GM19238 (cell line): ENCODE data around the gene MGMT.

ENCODE experiments used
- DNase-seq: peaks from one replicate; pipeline ENCODE4 v3.0.0; 2011; ENCODE audit warnings: low spot score; ENCODE audit not compliant: insufficient read length

The MGMT gene

DNA sequence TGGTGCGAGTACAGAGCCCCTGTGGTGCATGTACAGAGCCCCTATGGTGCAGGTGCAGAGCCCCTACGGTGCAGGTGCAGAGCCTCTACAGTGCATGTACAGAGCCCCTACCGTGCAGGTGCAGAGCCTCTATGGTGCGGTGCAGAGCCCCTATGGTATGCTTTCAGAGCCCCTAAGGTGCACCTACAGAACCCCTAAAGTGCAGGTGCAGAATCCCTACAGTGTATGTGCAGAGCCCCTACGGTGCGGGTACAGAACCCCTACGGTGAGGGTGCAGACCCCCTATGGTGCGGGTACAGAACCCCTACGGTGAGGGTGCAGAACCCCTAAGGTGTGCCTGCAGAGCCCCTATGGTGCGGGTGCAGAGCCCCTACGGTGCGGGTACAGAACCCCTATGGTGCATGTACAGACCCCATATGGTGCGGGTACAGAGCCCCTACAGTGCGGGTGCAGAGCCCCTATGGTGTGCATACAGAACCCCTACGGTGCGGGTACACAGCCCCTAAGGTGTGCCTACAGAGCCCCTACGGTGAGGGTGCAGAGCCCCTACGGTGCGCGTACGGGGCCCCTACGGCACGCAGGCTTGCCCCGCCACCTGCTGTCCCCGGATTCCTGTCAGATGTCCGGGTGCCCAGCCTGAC is 53.5 kb downstream of the MGMT start:
- no peak for DNase-seq

DNA sequence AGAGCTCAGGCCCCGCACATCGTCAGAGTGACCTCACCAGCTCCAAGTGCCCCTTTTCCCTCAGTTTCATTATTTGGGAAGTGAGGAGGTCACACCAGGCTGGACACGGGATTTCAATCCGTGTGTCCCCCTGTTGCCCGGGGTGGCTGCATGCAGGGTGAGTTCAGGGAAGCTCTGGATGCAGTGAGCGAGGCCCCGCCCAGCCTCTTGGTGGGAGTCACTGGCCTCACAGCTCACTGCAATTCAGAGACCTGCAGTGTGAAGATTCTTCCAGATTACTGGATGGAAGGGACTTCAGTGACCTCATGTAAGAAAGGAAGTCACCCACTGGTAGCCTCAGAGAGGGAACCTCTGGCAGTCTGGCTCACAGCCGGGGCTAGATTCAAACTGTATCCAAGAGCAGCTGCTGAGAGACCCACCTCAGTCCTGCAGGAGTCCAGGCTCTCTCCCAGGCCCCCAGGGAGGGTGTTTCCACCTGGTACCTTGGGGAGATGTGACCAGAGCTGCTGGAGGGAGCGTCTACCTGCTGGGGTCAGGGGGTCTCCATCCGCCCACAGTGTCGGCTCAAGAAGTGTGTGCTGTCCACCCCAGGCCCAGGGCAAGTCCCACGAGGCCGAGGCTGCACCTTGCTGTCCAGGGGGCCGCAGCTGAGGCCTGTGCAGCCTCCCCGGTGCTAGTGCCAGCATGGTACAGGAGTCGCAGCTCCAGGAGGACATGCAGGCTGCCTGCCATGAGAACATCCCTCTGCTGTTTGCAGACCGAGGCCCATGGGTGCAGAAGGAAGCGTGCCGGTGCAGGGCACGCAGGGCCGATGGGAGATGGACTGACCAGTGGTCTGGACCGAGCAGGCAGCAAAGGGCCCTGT is 54.4 kb downstream of the MGMT start:
- DNase-seq, result no peak

DNA sequence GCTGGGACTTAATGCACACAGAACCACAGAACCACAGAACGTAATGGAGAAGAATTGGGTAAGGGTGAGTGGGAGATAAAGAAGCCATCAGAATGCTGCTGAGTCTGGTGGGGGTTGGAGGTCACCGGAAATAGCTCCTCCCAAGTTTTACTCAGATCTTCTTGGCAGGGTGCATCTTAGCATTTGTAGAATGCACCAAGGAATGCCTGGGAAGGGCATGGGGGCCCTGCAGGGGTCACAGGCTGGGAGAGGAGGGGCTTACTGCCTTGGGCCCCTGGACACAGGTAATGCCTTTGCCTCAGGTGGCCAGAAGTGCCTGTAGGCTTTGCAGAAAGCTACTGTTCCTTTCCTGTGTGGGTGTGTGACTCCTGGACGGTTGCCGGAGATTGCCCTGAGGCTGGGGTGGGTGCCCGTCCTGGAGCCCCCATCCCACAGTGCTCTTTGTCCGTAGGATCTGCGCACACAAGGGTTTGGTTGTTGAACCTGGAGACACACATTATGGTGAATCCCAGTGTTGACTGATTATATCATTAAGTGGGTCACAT is 55.1 kb downstream of the MGMT start:
- no peak for DNase-seq

DNA sequence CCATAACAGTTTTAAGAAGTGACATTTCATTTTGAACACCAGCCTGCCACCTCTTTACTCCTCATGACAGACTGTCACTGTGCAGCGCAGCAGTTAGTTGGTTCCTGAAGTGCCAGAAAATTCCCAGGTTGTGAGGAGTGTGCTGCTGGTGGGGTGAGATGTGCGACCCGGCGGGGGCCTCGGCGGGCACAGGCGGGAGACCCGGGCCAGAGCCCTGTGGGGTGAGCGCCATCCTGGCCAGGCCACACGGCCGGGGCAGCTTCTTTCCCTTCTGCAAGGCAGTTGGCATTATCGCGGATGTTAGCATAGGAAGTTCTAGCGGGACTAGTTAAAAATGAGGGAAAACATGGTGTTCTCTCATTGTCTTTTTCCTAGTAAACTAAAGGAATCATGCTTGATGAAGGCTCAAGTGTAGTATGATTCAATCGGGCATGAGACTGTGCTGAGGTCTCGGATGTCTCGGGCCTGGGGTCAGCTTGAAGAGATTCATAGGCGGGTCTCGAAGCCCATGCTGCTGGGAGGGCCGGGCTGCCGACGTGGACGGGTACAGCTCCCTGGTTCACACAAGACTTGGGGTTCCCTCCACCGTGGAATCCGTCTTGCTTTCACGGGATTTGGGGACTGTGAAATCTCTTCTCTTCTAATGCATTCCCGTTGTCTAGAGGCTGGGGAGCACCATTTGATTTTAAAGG is 56.1 kb downstream of the MGMT start:
- DNase-seq, result no peak

GRCh38 chr10:129523723-129524316 is 56.8 kb downstream of the MGMT start:
- DNase-seq, result no peak

DNA sequence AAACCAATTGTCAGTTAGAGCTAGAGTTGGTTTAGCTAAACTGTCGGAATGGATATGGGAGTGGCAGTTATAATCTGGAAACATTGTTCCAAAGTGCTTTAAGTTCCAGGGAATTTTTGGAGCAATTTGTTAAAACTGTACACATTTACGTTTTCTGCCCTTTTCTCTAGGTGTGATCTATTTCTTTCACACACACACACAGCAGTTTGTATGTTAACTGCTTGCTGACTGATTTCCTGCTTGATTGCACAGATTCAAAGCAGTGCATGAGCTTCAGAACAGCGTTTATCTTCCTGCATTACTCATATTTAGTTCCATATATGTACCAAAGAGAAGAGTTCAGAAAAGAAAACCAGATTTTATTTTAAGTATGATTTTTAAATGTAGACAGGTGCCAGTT is 57.9 kb downstream of the MGMT start:
- DNase-seq, result no peak

DNA sequence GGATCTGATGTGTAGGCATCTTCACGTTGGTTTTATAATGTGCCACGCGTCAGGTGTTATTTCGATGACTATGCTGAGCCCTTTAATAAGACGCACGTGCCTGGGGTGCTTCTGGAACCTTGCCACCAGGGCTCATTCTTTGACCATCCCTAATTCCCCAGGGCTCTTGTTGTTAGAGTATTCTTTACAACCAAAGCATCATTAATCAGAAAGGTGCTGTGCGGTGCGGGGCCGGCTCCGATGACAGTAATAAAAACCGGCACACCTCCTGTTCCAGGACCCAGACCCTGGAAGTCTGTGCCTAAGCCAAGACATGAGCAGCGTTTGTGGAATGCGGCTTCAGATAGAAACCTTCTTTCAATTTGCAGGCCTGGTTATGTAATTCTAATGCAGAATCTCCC is 58.4 kb downstream of the MGMT start:
- no peak for DNase-seq

DNA sequence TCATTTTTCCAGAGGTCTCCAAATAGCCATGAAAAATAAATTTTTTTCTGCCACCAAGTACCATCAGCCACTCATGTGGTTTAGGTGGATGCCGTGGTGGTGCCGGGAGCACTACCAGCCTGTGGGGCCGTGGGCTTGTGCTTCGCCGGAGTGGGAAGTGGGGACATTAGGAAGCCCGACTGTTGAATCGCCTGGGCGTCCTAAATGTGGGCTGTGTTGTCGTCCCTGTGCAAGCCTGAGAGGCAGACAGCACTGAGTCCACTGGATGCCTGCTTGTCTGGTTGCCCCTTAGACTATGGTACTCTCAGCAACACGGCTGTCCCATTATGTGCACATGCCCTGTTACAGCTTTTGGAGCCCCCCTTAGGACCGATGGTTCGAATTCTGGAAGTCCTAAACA is 59.9 kb downstream of the MGMT start:
- DNase-seq, result no peak

- DNase-seq, result no peak
Observed at GRCh38 chr10:129528376-129528978, 61.4 kb downstream of the MGMT start.

- no peak for DNase-seq
Observed at GRCh38 chr10:129530581-129530980, 63.5 kb downstream of the MGMT start.

DNA sequence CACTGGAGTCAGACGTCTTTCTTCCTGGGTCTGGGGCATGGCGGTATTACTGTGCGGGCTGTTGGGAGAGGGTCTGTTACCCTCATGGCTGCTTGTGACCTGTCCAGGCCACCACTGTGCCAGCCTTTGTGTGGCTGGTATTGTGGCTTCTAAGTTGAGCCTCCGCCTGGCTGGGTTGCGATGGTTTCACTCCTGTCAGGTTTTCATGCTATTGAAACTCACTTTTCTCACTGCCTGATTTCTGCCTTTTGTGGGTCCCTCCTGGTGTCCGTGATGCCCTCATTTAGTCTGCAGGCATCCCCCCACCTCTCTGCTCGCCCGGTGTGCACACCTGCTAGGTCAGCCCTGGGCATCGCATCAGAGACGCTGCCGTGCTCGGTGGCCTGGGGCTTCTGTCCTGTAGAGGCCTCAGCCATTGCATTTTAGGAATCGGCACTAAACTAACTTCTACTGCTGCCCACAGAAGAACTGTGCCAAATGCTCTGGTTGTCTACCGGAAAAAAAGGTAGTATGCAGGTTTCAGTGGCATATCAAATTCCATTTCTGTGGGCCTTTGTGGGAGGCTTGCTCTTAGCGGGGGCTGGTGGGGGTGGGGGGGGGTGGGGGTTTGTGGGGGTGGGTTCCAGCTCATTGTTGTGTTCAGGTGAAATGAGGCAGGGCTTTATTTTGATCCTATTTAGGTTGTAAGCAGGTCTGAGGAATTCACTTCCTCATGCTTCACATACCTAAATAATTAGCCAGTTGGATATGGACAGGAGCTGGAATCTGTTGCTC is 64.3 kb downstream of the MGMT start:
- no peak for DNase-seq

- DNase-seq, result no peak
Observed at GRCh38 chr10:129531969-129532660, 65.1 kb downstream of the MGMT start.

DNA sequence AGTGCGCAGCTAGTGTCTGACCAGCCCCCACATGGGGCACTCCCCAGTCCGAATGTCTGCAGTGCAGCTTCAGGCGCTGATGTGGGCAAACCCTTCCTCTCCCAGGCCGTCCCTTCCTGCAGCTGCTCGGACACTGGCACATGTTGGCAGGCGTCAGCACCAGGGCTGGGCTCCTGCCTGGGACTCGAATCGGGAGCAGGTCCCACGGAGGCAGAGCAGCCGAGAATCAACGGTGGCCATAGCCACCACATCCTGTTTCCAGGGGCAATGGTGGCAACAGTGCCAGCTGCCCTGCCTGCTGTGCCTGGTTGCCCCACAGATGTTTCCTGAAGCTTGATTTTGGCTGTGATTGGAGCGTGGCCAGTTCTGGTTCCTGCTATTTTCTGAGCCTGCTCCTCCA is 65.8 kb downstream of the MGMT start:
- DNase-seq, result no peak

DNA sequence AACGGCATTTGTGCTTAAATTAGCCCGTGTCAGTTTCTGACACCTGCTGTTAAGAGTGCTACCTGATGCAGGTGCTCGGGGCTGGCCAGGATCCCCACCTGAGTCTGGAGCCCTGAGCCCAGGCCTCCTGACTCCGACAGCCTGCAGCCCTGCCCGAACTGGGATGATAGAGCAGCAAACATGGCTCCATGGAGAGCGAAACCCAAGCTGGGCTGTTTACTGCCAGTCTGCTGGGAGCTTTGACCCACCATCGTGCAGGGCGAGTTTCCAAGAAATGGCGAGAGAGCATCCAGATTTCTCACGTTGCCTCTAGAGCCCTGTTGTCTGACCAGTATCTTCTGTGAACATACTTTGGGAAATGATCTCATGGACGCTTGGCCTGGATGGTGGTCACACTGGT is 66.2 kb downstream of the MGMT start:
- no peak for DNase-seq

DNA sequence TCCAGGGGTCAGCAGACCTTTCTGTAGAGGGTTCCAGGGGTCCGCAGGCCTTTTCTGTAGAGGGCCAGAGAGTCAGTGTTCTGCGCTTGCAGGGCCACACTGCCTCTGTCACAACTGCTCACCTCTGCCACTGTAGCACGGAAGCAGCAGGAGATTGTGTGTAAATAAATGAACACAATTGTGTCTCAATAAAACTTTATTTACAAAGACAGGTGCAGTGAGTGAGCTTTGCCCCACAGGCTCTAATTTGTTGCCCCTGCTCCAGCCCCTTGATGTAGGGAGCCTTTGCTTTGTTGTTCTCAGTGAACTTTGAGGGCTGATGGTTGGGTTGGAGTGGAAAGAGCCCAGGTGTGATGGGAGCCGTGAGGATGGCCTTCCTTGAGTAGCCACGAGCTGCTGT is 67.8 kb downstream of the MGMT start:
- no peak for DNase-seq

GRCh38 chr10:129536336-129536735 is 69.3 kb downstream of the MGMT start:
- no peak for DNase-seq

DNA sequence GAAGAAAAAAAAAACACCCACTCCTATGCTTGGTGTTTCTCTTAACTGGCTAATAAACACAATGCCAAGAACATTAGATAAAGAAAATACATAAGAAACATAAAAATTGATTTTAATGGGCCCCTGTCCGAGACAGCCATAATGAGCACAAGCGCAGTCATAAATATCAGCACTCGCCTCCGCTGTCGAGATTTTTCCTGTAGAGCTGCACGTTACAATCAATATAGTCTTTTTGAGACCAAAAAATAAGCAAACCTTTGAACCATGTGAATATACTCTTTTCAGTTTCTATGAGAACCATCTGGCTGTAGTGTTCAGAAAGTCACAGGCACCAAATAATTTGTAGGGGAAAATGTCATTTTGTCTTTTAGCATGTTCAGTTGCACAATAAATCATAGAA is 70.1 kb downstream of the MGMT start:
- no peak for DNase-seq

DNA sequence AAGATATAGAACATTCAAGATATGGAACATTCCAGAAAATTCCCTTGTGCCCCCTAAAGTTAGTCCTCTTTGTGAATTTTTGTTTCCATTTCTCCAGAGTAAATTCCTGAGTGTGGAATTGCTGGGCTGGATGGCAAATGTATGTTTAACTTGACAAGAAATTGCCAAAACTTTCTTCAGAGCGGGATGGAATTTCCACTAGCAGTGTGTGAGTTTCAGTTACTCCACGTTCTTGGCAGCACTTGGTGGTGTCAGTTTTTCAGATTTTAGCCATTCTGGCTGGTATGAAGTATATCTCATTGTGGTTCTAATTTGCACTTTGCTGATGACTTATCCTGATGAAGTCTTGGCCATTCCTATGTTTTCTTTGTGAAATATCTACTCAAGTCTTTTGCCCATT is 71.2 kb downstream of the MGMT start:
- DNase-seq, result no peak

GRCh38 chr10:129541200-129541599 is 74.2 kb downstream of the MGMT start:
- DNase-seq, result no peak
